Adrenal gland (tissue), 5 donors: ENCODE results near the gene SPAG5.

Experiments
- CTCF ChIP-seq, 6 experiments: fragments of 450-650 bp in 4 of 6; fragments of 200-600 bp in 2 of 6; sonication (generic) in 1 of 6; IDR thresholded peaks; 1 replicate in 5 of 6; 2 replicates in 1 of 6; pipeline versions ENCODE4 v1.5.1 to v1.8.0; 2016 to 2021; ENCODE audit warnings: antibody characterized with exemption in 6 of 6, mild to moderate bottlenecking in 2 of 6, moderate library complexity in 1 of 6
- POLR2A ChIP-seq, 2 donors: fragments of 450-650 bp; IDR thresholded peaks; one replicate each; pipeline ENCODE4 v1.6.1; 2017; ENCODE audit warnings: antibody characterized with exemption in 2 of 2, mild to moderate bottlenecking in 2 of 2, moderate library complexity in 1 of 2
- donor health status: DM: no; HTN: no; CAD: no.

- TF ChIP-seq POLR2A (IDR thresholded peaks at IDR 0.05) (no peak), CTCF (IDR thresholded peaks at IDR 0.05) (no peak)
These were observed 19.6 kb upstream of the SPAG5 start for GRCh38 chr17:28618464-28618863.
